ENCODE results near the gene ITGB4. TPM values are rescaled to one million over a fixed set of nuclear protein-coding genes. Genes with fewer than 3 reads are reported as not detected.

Gene ITGB4
- polyA plus RNA-seq, 3 donors = 7.8 to 10.8 (median 9.1) TPM

GRCh38 chr17:75783069-75783783 lies 62.0 kb downstream of the ITGB4 start:
- no peak for DNase-seq (ENCODE audit: low read depth in 3 of 3, low spot score in 2 of 3)

- no peak for DNase-seq (ENCODE audit: low read depth in 3 of 3, low spot score in 2 of 3)
Measured at GRCh38 chr17:75783803-75784472, 62.7 kb downstream of the ITGB4 start.

DNA sequence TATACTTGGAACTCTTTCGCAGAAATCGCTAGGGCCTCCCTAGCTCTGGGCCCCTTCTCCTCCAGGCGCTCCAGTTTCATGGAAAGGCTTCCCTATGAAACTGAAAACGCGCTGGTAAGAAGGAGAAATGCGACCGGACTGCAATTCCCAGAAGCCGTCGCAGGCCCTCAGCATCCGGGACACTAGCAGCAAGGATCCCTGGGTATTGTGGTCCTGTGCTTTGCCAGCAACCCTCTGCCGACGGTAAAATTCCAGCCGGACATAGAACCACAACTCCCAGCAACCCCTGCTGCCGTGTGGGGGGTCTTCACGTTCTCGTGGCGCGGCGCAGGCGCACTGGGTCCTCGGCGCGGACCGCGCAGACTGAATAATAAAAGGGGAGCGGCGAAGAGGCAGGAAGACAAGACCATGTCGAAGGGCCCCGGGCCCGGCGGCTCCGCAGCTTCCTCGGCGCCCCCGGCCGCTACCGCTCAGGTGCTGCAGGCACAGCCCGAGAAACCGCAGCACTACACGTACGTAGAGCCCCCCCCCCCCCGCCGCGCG lies 63.3 kb downstream of the ITGB4 start, which contains the start of gene UNK:
Gene UNK (plus strand): TSS at position 334 of the 543 bp plus-strand sequence. CDS start 75 bp downstream, at position 409.
- DNase-seq (ENCODE audit: low read depth in 3 of 3, low spot score in 2 of 3) = peak; percentile 96 to 98 (median 97)

- DNase-seq (ENCODE audit: low read depth in 3 of 3, low spot score in 2 of 3) = peak in 2 of 3 donors; percentile 79 to 87
Measured at GRCh38 chr17:75785016-75785890, 64.0 kb downstream of the ITGB4 start.

DNA sequence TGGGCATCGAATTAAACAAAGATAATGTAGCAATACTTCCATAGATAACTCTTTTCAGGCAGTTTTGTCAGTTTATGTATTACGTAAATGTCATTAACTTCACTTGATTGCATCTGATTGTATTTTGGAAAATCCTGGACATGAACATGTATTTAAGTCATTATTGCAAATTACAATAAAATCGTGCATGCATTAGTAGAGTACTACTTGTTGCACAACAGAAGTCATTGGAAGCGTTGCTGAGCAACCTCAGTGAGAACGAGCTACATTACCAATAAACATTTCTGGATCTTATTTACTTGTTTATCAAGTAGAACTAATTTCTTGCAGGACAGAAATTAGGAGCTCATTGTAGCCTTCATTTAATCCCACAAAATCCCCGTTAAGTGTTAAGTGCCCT lies 70.0 kb downstream of the ITGB4 start:
- no peak for DNase-seq (ENCODE audit: low read depth in 3 of 3, low spot score in 2 of 3)

DNA sequence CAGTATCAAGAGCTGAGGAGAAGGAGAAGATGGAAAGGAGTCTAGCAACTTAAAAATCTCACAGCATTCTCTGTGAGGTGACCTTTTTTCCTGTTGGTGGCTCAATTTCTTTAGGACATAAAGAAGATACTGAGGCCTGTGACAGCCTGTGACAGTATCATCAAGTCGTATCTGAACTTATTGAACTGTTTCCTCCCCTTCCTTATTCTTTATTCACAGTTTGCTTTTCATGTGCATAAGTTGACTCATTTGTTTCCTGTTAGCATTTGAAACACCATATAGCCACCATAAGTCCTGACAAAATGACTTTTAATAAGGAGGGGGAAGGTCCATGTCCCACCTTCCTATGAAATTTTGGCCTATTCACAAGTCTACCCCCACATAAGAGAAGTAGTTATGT lies 72.2 kb downstream of the ITGB4 start:
- no peak for DNase-seq (ENCODE audit: low read depth in 3 of 3, low spot score in 2 of 3)

DNA sequence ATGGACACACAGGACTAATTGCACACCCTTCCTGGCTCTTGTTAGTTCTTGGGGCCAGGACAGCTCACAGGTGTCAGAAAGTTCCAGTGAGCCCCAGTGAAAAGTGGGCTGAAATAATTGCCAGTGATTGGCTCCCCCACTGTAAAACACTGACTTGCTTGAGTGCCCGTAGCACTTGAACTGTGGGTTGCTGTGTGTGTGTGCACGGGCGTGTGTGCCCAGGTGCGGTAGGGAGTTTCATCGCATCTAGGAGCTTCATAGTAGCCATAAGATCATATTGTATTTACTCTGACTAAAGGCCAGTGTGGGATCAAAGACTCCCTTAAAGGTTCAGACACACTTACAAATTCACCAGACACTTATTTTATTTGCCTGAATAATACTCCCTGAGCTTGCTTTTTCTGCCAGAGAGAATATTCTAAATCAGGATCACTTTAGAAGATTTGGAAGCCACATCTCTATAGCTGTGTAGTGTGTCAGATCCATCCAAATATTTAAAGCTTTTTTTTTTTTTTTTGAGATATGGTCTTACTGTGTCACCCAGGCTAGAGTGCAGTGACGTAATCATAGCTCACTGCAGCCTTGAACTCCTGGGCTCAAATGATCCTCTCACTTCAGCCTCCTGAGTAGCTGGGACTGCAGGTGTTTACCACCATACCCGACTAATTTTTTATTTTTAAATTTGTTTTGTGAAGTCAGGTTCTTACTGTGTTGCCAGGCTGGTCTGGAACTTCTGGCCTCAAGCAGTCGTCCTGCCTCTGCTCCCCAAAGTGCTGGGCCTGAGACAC lies 74.8 kb downstream of the ITGB4 start:
- DNase-seq (ENCODE audit: low read depth in 3 of 3, low spot score in 2 of 3) = no peak

DNA sequence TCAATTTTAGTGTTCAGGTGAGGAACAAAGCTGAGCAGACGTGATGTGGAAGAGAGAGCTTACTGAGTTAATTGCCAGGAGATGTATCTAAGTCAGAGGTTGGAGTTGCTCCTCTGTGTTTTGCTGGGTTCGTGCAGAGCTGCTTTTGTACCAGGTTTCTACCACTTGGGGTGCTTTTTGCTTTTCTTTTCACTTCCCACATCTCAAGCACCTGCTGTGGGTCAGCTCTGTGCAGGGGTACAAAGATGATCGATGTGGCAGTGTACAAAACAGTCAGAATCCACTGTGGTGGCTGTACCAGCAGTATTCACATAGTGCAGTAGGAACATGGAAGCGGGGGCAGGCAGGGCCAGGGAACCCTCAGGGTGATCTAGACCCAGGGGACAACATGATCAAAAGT lies 78.1 kb downstream of the ITGB4 start:
- no peak for DNase-seq (ENCODE audit: low read depth in 3 of 3, low spot score in 2 of 3)

GRCh38 chr17:75803883-75804282 lies 82.6 kb downstream of the ITGB4 start:
- DNase-seq (ENCODE audit: low read depth in 3 of 3, low spot score in 2 of 3) = no peak

GRCh38 chr17:75806822-75807500 lies 85.7 kb downstream of the ITGB4 start:
- no peak for DNase-seq (ENCODE audit: low read depth in 3 of 3, low spot score in 2 of 3)

Other genes starting within 250 kb of the ITGB4 start
- gene CASKIN2, start 205.9 kb upstream of the ITGB4 start, polyA plus RNA-seq (ENCODE audit: insufficient read length in 3 of 3) = 10 to 100 TPM; 27.2 to 31.2 (median 29.0) TPM
- gene TSEN54, start 204.9 kb upstream of the ITGB4 start, polyA plus RNA-seq (ENCODE audit: insufficient read length in 3 of 3) = 10 to 100 TPM; 36.2 to 43.6 (median 43.2) TPM
- 10 to 100 TPM; 35.4 to 50.0 (median 40.0) TPM for gene LLGL2, start 195.8 kb upstream of the ITGB4 start, polyA plus RNA-seq (ENCODE audit: insufficient read length in 3 of 3)
- gene MYO15B, start 133.7 kb upstream of the ITGB4 start, polyA plus RNA-seq (ENCODE audit: insufficient read length in 3 of 3) = 100 to 1,000 TPM in 1 of 3 donors, 10 to 100 TPM in 2; 78.7 to 127 (median 88.6) TPM
- 1 to 10 TPM; 3.7 to 5.4 (median 4.3) TPM for gene SMIM5, start 88.0 kb upstream of the ITGB4 start, polyA plus RNA-seq (ENCODE audit: insufficient read length in 3 of 3)
- 10 to 100 TPM; 29.3 to 33.5 (median 32.7) TPM for gene RECQL5, start 54.3 kb upstream of the ITGB4 start, polyA plus RNA-seq (ENCODE audit: insufficient read length in 3 of 3)
- 100 to 1,000 TPM in 1 of 3 donors, 10 to 100 TPM in 2; 93.0 to 105 (median 93.7) TPM for gene SAP30BP, start 54.1 kb upstream of the ITGB4 start, polyA plus RNA-seq (ENCODE audit: insufficient read length in 3 of 3)
- 10 to 100 TPM; 20.9 to 24.0 (median 21.5) TPM for gene GALK1, start 43.7 kb downstream of the ITGB4 start, polyA plus RNA-seq (ENCODE audit: insufficient read length in 3 of 3)
- 10 to 100 TPM; 28.5 to 32.3 (median 32.0) TPM for gene UNK, start 63.3 kb downstream of the ITGB4 start, polyA plus RNA-seq (ENCODE audit: insufficient read length in 3 of 3)
- gene UNC13D, start 122.9 kb downstream of the ITGB4 start, polyA plus RNA-seq (ENCODE audit: insufficient read length in 3 of 3) = 1 to 10 TPM; 3.6 to 5.7 (median 5.0) TPM
- gene WBP2, start 133.9 kb downstream of the ITGB4 start, polyA plus RNA-seq (ENCODE audit: insufficient read length in 3 of 3) = 10 to 100 TPM; 70.2 to 86.7 (median 82.8) TPM
- gene TRIM47, start 157.1 kb downstream of the ITGB4 start, polyA plus RNA-seq (ENCODE audit: insufficient read length in 3 of 3) = 1 to 10 TPM; 5.8 to 9.1 (median 6.3) TPM
- 10 to 100 TPM; 11.1 to 12.4 (median 11.3) TPM for gene TRIM65, start 175.5 kb downstream of the ITGB4 start, polyA plus RNA-seq (ENCODE audit: insufficient read length in 3 of 3)
- gene MRPL38, start 183.4 kb downstream of the ITGB4 start, polyA plus RNA-seq (ENCODE audit: insufficient read length in 3 of 3) = 10 to 100 TPM; 66.2 to 77.1 (median 66.7) TPM
- 1 to 10 TPM; 6.6 to 8.3 (median 7.0) TPM for gene FBF1, start 219.6 kb downstream of the ITGB4 start, polyA plus RNA-seq (ENCODE audit: insufficient read length in 3 of 3)

Data from right renal cortex interstitium (tissue), 3 donors.